GM21529 (cell line): Measurements from ENCODE around the gene DENND1A.
"Not testable (repeated sequence)": the region's sequence is repeated elsewhere in the genome, so short reads cannot be mapped to it uniquely, and the experiment has no call there.

Experiments used
- ATAC-seq: cut with Tn5 transposase; IDR thresholded peaks from one replicate; pipeline ENCODE4 v1.9.1; 2021; ENCODE audit not compliant: unreplicated experiment

Gene DENND1A

DNA sequence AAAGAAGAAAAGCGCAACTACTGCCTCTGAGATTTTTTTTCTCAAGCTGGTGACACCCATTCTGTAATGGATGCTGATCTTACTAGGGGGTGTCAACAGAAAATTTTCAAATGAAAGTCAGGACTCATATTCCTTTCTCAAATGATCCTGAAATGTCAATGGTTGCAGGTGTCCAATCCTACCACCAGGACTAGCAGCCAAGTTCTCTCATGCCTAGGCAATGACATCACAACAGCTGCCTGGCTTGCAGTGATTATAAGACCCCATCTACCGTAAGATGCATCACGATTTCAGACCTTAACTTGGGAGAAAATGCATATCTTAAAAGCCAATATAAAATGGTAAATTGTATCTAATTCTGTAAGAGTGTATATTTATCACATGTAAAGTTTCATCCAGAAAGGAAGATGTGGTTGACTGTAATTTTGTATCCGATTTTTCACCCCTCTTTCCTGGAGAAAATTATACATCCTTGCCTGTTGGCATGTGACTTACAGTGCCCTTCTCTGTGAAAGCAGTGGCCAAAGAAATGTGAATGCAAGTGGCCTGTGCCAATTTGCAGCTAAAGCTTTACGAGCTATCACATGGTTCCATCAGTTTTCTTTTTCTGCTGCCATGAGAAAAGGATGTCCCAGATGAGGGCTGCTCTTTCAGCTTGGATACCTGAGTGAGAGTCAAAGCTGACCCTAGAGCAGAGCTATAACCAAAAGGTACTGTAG is 104.4 kb downstream of the DENND1A start:
- ATAC-seq, result no peak

DNA sequence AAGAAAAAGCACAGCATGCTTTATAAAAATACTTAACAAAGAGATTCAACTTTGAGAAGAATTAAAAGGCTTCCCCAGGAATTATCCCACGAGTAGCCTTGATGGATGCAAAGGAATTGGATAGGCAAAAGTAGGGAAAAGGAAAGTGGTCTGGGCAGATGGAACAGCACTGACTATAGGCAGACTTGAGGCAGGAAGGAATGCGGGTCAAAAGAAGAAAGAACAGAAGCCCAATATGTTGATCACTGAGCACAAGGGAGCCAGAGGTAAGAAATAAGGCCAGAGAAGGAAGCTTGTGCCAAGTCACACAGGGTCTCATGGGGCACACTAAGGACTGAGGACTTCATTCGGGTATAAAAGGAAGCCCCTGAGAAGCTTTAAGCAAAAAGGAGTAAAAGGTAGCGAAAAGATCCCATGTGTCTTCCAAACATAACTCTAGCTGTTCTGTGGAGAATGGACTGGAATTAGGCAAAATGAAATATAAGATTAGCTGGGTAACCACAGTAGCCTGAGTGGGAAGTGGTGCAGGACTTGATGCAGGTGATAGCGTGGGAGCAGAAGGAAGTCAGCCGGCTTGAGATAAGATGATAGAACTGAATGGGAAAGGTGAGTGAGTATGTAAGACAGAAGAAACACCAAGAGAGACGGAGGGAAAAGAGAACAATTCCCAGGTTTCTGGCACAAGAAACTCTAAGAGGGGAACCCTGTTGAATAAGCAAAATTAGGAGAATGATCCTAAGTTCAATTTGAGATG is 106.6 kb downstream of the DENND1A start:
- no peak for ATAC-seq

GRCh38 chr9:123821619-123822018 is 108.3 kb downstream of the DENND1A start:
- no peak for ATAC-seq

DNA sequence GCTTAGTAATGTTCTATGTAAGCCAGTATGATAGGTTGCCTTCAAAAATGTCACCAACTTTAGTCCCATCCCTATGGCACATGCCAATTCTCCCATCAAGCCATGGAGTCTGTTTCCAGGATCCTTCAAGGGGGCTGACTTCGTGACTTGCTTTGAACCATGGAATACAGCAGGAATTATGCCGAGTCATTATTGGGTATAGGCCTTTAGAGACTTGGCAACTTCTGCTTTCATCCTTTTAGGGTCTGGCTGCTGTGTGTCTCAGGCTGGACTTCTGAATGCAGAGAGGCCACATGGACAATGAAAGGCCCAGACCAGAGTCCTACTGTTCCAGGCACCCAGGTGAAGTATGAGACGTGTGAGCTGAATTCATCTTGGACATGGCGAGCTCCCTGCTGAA is 109.8 kb downstream of the DENND1A start:
- no peak for ATAC-seq

DNA sequence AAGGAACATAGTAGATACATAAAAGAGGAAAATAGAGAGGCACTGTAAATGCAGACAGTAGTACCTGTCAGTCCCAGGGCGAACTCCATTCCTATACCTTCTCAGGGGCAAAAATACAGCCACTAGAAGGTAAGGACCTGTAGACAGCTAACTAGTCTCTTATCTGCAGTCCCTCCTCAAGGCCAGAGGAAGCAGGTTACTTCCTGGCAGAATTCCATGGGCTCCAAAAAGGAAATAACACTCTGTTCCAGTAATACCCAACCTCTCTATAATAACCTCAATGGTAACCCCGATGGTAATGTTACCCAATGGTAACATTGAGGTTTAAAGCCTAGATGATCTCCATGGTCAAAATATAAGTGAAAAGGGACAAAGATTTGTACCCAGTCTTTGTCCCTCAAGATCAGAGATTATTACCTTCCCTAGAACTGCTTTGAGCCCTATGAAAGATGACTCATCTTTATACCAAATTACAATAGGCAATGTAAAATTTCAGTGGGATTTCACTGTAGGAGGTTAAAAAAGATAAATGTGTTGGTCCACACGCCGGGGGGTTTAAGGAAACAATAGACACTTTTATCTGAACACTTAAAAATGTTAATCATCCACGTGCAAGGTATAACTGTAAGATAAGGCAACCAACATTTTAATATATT is 113.0 kb downstream of the DENND1A start:
- no peak for ATAC-seq

GRCh38 chr9:123815856-123816255 is 114.1 kb downstream of the DENND1A start:
- not testable (repeated sequence) for ATAC-seq

GRCh38 chr9:123814496-123814895 is 115.4 kb downstream of the DENND1A start:
- ATAC-seq, result no peak

GRCh38 chr9:123812984-123813383 is 116.9 kb downstream of the DENND1A start:
- ATAC-seq, result no peak

- no peak for ATAC-seq
These were observed 122.7 kb downstream of the DENND1A start for GRCh38 chr9:123807251-123807650.

DNA sequence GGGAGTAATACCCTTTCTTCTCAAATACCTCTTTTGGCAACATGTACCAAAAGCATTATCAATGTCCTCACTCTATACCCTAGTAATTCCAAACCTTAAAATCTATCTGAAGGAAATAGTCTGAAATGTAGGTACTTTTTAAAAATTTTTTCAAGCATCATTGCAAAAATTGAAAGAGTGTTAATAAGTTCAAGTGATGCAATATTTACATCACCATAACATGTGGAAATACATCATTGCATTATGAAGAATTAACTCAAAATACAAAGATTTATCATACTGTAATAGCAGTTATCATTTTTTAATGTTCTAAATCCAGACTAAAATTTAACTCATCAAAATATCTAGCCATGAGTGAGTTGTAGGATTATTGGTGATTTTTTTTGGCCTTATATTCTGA is 123.1 kb downstream of the DENND1A start:
- no peak for ATAC-seq

DNA sequence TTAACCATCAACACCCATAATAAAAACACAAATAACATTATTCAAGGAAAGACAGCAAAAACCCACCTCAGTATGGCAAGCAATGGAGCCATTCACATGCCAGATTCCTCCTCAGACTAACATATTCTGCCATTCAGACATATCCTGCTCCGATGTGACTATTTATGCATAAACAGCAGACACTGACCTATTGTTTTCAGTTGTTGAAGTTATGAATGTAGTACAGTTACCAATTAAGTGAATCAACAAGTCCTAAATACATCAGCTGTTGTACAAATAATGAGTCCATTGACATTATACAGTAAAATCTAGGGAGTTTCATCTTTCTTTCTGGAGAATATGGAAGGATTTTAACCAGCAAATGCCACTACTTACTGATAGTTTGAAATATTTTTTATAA is 131.7 kb downstream of the DENND1A start:
- ATAC-seq, result no peak

- ATAC-seq, result no peak
These were observed 133.1 kb downstream of the DENND1A start for GRCh38 chr9:123796618-123797484.

- no peak for ATAC-seq
These were observed 133.8 kb downstream of the DENND1A start for GRCh38 chr9:123796094-123796493.

DNA sequence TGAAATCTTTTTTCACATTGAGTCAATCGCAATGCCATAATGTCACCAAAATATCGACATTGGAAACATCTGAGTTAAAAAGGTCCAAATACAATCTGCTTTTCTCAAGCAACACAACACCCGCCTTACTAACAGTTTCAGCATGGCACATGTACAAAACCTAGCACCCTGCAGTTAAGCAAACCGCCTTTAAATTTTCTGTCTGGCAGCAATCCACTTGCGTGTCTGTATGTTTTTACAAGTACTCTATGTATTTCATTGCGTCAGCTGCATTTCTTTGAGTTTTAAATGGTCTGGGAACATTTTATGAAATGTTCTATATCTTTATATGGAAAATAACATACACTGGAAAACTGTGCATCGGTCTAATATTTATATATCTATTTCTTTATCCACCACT is 134.6 kb downstream of the DENND1A start:
- no peak for ATAC-seq

- ATAC-seq, result no peak
These were observed 137.4 kb downstream of the DENND1A start for GRCh38 chr9:123792501-123792900.

- ATAC-seq, result no peak
These were observed 140.2 kb downstream of the DENND1A start for GRCh38 chr9:123789554-123790292.

DNA sequence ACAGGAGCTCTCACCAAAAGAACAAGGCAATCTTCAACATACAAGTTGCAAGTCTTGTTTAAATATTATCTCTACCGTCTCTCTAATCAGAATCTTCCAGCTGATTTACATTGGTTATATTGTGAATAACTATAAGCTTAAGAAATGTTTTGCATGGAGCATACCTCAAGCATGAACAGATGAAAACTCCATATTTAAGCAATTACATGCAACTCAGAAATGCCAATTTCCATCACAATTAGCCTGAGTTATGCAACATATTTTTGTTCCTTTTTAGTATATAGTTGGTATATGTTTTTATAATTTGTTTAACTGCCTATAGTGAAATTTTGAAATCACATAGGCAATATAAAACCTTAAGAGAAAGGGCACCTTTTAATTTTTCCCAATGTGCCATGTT is 142.5 kb downstream of the DENND1A start:
- no peak for ATAC-seq

DNA sequence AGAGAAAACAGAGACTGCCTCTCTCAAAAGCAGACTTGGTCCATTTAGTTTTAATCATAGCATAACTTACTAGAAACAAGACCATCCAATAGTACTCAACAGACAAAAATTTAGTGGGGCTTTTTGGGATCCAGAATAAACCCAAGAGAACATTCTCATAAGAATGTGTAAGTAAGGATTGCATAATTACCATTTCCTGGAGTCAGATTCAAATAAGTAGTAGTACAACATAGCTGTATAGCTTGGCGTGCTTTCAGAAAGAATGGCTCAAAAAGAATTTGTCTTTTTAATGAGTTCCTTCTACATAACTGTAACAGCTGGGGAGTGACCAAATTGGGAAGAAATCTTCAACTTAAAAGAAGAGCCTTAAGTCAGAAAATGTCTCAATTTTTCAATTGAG is 145.4 kb downstream of the DENND1A start:
- ATAC-seq, result no peak

- no peak for ATAC-seq
These were observed 151.6 kb downstream of the DENND1A start for GRCh38 chr9:123778232-123778902.
